HG03354 (cell line): ENCODE data around the gene TP53I11.

Experiments
- ATAC-seq: cut with Tn5 transposase; IDR thresholded peaks from one replicate; pipeline ENCODE4 v1.9.1; 2021; ENCODE audit warnings: mild to moderate bottlenecking; ENCODE audit not compliant: unreplicated experiment, poor library complexity, severe bottlenecking

Gene TP53I11, protein sequence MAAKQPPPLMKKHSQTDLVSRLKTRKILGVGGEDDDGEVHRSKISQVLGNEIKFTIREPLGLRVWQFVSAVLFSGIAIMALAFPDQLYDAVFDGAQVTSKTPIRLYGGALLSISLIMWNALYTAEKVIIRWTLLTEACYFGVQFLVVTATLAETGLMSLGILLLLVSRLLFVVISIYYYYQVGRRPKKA

DNA sequence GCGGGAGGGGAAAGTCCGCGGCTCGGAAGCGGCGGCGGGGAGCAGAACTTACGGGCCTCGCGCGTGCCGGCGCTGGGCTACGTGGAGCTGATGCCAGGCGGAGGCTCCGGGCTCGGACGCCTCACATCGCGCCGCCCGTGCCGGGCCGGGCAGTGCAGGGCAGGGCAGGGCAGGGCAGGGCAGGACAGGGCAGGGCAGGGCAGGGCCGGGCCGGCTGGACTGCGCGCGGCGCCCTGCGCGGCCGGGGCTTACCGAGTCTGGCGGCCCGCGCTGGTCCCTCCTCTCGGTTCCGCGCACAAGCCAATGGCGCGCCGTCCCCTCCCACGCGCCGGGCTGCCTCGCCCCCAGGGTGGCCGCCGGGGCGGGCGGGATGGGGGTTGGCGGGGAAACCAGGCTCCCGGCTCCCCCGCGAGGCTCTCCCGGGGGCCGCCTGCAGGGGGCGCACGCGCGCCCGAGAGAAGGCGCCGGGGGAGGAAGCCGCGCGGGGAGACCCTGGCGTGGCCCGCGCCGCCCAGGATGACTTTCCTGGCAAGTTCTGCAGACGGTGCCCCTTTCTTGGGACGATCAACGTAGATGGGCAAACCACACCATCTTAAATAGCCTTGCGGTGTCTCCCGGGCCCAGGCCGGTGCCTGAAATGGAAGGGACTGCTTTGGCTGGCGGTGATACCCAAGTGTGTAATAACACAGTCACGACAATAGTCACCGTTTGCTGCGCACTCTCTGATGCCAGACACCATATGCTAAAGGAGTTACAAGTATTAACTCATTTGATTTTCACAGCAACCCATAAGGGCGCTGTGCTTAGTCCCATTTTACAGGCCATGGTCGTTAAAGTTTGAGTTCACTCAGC lies at the start of gene TP53I11:
TSS of gene TP53I11 (minus strand) at position 259 of the 852 bp plus-strand sequence. CDS start 12,548 bp downstream, outside the sequence.
- ATAC-seq: no peak

GRCh38 chr11:44999068-44999467 lies 48.4 kb upstream of the TP53I11 start:
- ATAC-seq: no peak

GRCh38 chr11:44998051-44998450 lies 47.4 kb upstream of the TP53I11 start:
- no peak for ATAC-seq

DNA sequence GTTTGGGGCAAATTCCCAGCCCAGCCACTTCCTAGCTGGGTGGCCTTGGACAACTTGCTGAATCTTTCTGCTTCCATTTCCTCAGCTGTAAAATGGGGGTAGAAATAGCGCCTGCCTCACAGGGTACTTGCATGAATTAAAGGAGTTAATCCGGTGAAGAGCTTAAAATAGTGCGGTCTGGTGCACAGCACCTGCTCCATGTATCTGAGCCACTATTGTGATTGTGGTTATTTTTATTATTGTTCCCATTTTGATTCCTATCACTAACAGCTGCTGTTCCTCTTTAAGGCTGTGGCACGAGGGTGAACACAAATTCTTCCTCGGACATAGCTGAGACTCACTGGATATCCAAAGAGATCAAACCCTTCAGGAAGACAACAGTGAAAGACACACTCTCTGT lies 46.9 kb upstream of the TP53I11 start:
- no peak for ATAC-seq

DNA sequence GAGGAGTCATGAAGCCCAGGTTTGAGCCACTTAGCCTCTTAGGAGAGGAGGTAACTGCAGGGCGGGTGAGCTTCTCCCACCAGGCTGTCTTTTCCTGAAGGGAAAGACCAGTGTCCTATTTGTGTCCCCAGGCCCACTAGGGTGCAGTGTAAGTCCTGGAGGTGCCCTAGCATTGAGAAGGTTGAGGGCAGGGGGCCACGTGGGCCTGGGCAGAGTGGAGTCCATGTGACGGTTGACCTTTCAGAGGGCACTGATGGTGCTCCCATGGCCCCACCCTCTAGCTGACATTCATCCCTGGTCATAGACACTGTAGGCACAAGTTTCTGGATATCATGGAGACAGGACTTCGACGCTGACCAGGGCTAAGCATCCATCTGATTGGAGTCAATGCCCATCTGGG lies 44.1 kb upstream of the TP53I11 start:
- ATAC-seq: no peak

DNA sequence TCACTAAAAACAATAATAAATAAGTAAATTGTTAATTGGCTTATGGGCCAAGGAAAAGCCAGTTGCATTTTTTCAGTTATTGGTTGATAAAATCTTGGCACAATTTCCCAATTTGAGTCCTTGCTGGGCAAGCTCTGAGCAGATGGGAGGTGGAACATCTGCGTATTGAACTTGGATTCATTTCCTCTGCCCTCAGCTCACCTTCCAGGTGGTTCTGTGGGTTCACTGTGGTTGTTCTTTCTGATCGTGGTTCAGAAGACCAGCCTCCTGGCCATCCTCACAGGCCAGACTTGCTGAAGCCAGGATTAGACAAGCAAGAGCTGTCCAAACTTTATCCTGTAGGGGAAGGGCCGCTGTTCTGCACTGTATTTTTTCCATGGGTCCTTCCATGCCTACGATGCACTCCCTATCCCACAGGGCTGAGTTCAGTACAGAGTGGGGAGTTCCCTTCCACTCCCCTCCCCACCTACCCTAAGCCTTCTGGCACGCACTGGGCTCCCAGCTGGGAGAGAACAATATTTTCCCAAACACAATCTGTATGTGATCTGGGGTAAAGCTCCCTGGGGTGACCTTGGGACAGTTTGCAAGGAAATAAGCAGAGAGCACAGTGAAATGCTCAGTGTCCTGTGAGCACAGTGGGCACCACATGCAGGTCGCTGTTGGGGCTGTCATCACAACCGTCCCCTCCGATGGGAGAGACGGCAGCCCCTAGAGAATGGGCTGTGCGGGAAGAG lies 43.5 kb upstream of the TP53I11 start:
- ATAC-seq: no peak

GRCh38 chr11:44992774-44993173 lies 42.1 kb upstream of the TP53I11 start:
- ATAC-seq: no peak

DNA sequence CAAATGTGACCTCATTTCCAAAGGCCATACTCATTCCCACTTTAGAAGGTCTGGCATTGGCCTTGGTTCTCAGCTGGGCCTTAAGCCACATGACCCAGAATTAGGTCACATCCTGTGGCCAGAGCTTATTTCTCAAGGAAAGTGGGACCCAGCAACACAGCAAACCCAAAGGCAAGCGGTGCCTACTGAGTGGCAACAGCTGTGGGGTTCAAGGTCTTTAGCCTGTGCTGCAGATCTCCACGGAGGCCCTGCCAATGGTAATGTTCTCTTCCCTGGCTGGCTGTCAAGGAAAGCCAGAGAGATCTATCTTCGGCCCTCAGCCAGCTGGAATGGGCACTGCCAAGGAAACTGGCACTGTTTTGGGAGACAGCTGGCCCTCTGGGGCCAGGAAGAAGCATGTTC lies 41.5 kb upstream of the TP53I11 start:
- no peak for ATAC-seq

- no peak for ATAC-seq
These were observed 40.0 kb upstream of the TP53I11 start for GRCh38 chr11:44990665-44991064.

DNA sequence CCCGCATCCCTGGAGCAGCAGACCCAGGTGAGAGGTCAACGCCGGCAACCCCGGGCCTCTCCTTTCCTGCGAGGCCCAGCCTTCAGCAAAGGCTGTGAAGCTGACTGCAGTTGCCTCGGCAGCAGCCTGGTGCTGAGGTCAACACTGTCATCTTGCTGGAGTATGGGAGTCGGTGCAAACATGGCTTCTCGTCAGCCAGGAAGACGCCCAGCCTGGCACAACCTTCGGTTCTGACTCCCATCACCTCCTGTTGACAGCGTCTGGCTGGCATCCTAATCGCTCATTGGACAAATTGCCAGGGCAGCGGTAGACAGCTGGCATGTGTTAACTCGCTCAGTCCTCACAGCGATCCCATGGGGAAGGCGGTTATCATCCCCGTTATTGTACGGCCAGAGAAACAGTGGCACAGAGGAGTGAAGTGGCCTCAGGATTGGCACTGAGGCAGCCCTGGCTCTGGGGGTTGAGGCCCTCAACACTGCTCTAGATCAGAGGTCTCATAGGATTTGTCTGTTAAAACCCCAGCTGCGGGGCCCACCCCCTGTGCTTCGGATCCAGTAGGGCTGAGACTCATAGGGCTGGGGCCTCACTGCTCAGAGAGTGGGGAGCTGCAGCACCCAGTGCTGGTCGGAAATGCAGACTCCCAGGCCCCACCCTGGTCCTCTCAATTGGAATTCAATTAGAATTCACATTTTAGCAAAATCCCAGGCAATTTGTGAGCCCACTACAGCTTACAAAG lies 39.3 kb upstream of the TP53I11 start:
- no peak for ATAC-seq

DNA sequence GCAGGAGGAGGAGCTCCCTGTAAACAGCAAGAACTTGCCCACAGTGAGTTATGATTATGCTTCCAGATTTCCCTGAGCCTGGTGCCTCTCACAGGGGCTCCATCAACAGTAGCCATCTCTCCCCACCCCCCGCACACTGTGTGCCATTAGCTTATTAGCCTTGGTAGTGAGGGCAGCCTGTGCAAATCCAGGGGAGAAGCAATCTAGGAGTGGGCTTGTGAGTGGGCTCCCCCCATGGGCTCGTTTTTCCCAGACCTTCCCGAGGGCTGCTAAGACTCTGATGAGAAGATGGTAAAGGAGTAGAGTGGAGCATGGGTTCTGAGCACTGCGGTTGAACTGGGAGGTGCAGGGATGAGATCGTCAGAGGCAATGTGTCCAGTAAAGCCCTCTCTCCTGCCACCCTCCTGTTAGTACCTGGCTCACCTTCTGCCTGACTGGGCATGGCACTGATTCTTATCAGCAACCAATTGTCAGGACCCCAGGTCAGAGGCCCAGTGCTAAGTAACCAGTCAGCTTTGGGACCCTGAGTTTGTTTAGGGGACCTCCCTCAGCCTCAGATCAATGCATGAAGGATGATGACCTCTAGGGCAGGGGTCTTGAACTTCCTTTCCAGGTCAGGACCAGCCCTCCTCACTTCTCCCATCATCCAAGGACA lies 38.4 kb upstream of the TP53I11 start:
- ATAC-seq: no peak

DNA sequence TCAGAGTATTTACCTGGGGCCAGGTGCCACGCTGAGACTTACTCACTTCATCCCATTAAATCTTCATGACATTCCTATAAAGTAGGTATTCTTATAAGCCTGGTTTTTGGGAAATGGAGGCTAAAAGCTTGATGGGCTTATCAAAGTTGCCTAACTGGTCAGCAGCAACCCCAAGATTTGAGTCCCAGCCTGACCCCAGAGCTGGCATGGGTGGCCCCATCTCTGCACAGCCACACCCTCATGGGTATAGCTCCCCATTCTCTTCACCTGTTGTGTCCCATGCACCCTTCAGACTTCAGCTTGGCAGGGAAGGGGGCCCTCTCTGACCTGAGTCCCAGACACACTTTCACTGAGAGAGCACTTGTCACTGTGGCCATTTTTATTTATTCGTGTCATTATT lies 37.4 kb upstream of the TP53I11 start:
- no peak for ATAC-seq

- ATAC-seq: no peak
These were observed 36.8 kb upstream of the TP53I11 start for GRCh38 chr11:44987506-44987905.

DNA sequence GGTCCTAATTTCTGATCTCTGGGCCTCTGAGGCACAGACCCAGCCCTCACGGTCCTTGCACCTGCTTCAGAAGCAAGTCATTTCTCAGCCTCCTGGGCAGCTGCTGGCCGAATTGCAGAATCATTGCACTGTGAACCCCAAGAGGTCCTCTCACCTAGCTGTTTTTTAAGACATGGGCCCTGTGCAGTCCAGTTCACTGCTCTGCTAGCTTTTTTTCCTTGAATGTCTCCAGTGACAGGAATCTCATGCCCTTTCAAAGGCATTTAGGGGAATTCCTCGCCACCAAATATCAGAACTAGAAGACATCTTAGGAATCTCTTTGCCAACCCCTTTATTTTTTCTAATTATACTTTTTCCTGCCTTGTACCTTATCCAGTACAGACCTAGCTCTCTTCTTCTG lies 35.6 kb upstream of the TP53I11 start:
- ATAC-seq: no peak

DNA sequence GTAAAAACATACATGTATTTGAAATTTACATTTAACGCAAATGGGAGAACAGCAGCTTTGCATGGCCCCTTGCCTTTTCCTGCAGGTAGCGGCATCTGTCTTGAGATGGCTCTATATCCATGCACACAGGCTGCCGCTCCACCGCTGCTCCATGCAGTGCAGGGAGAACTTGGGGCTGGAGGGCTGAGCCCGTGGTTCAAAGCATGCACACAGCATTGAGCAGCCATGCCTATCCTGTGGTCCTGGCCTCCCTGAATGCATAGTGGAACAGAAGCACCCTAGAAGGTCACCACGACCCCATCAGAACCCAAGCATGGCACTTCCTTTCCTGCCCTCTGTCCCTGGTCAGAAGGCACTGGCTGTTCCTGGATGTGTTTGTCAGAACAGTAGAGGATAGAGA lies 35.0 kb upstream of the TP53I11 start:
- no peak for ATAC-seq

DNA sequence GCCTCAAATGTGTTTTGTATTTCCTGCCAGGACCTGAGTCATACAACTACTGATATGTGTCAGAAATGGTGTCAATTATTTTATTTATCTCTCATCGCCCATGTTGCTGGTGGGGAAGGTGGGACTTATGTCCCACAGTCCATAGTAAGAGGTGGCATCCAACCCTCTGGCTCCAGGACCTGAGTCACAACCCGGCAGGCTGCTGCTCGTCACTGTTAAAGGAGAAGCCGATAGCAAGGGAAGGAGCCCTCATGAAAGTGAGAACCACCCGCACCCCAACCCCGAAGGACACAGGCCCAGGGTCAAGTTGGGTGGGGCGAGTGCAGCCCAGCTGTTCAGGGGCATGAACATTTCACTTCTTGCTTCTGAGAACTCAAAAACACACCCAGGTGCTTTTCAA lies 33.1 kb upstream of the TP53I11 start:
- ATAC-seq: no peak

DNA sequence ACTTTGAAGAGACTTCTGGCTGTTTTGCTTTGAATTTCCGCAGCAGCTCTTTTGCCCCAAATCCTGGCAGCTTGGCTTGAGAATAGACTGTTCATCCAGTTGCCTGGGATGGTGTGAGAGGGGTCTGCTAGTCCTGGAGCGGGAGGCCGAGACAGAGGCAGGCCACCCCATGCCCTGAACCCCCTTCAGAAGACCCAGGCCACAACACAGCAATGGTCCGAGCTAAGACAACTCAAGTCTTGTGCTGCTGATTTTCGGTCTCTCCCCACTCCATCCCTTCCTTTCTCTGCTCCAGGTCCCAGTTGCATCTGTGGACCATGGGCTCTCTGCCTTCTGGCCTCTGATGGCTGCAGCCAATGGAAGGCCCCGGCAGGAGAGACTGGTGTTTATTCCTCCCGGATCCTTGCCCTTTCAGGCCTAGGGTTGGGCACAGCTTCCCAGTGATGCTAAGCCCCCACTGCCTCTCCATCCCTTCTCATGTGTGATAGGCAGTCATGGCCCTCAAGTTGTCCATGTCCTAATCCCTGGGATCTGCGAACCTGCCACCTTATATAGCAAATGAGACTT lies 31.9 kb upstream of the TP53I11 start:
- no peak for ATAC-seq

GRCh38 chr11:44980533-44981427 lies 30.1 kb upstream of the TP53I11 start:
- no peak for ATAC-seq
